Measurements from ENCODE around the gene ZC3H18. TPM values are rescaled to one million over a fixed set of nuclear protein-coding genes. Genes with fewer than 3 reads are reported as not detected.
A peak's percentile ranks its signal among the peaks of the same experiment; 100 is the strongest.

The ZC3H18 gene
- total and polyA plus RNA-seq, 12 donors, result 18.3 to 28.7 (median 22.0) TPM

- TF ChIP-seq, protein P1, sequence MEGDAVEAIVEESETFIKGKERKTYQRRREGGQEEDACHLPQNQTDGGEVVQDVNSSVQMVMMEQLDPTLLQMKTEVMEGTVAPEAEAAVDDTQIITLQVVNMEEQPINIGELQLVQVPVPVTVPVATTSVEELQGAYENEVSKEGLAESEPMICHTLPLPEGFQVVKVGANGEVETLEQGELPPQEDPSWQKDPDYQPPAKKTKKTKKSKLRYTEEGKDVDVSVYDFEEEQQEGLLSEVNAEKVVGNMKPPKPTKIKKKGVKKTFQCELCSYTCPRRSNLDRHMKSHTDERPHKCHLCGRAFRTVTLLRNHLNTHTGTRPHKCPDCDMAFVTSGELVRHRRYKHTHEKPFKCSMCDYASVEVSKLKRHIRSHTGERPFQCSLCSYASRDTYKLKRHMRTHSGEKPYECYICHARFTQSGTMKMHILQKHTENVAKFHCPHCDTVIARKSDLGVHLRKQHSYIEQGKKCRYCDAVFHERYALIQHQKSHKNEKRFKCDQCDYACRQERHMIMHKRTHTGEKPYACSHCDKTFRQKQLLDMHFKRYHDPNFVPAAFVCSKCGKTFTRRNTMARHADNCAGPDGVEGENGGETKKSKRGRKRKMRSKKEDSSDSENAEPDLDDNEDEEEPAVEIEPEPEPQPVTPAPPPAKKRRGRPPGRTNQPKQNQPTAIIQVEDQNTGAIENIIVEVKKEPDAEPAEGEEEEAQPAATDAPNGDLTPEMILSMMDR (IDR thresholded peaks at IDR 0.05), result no peak
- ATAC-seq (peak; percentile 60 to 90 (median 80)), DNase-seq (peak; percentile 57 to 58)
- no peaks in the 10 kb centered on the region for H3K9me3 ChIP-seq
- H3K27ac ChIP-seq, result peak overlapping the region in 9 of 10 donors; percentile 18 to 86 (median 78)
- H3K4me3 ChIP-seq, result no peak overlapping the region
- intact Hi-C loops (cut with DNase I), result no loop called here
- peaks cover 0 to 37% (median 17%) of the 10 kb centered on the region in 9 donors for H3K4me1 ChIP-seq
- peaks cover 0 to 10% (median 0%) of the 10 kb centered on the region in 7 donors for H3K27me3 ChIP-seq
- peaks cover 0 to 23% (median 0%) of the 10 kb centered on the region in 9 donors for H3K36me3 ChIP-seq
- WGBS, 2 donors, result 49 to 69% methylated on average over 19 of the region's 19 CpGs
These were observed 103.6 kb downstream of the ZC3H18 start for GRCh38 chr16:88673716-88674379.

DNA sequence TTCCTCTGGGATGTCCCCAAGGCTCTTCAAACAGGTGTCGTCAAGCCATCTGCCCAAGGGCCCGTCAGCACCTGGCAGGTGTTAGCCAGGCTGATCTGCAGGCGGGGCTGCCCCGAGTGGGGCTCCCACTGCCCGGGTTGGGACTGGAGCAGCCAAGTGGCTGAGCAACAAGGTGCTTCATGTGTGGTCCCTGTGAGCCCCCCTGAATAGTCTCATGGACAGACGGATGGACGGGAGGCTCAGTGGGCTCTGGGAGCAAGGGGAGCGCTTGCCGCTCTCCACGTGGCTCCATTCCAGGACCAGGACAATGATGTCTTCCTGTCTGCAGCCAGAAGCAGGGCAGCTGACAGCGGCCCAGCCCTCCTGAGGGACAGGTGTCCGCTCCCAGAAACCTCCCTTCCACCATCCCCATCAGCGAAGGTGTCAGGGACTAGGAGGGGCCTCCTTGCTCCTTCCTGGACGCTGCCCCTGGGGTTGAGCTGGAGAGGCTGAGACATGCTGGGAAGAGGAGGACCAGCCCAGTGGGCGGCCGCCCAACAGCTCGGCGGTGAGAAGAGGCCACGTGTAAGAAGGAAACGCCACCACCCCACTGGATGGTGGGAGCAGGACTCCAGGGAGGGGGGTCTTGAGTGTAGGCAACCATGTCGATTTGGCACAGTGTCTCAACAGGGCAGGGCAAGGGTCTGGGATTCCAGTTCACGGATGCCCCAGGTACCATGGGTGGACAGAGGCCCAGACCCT, 106.5 kb downstream of the ZC3H18 start:
- H3K27me3 ChIP-seq, result peaks cover 0 to 27% (median 0%) of the 10 kb centered on the region in 7 donors
- peaks cover 0 to 30% (median 0%) of the 10 kb centered on the region in 9 donors for H3K36me3 ChIP-seq
- H3K4me1 ChIP-seq, result peaks cover 0 to 37% (median 17%) of the 10 kb centered on the region in 9 donors
- H3K9me3 ChIP-seq, result no peaks in the 10 kb centered on the region
- 74 to 76% methylated on average over 22 of the region's 22 CpGs for WGBS, 2 donors
- ATAC-seq (no peak), DNase-seq (no peak)
- TF ChIP-seq, protein P1 (IDR thresholded peaks at IDR 0.05), result no peak
- intact Hi-C loops (cut with DNase I), result no loop called here
- no peak overlapping the region for H3K27ac ChIP-seq
- H3K4me3 ChIP-seq, result no peak overlapping the region

DNA sequence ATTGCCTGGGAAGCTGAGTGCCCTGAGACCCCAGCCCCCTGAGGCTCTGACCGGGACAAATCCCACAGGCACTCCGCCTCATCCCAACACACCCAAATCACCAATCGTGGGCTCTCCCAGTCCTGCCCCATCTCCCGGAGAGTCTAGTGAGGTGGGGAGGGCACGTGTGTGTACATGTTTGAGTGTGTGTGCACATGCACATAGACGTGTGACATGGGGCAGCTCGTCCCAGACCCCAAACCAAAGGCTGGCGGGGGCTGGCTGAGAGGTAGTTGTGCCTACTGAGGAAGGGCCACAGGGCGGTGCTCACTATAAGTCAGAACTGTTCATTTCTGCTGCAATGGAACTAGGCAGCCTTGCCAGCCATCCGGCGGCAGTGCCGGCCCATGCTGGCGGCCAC, 107.5 kb downstream of the ZC3H18 start:
- no peak for DNase-seq
- no peak for ATAC-seq
- no peaks in the 10 kb centered on the region for H3K9me3 ChIP-seq
- TF ChIP-seq, protein P1 (IDR thresholded peaks at IDR 0.05), result no peak
- H3K27ac ChIP-seq, result no peak overlapping the region
- H3K27me3 ChIP-seq, result peaks cover 0 to 35% (median 0%) of the 10 kb centered on the region in 7 donors
- H3K4me1 ChIP-seq, result peaks cover 0 to 29% (median 13%) of the 10 kb centered on the region in 9 donors
- WGBS, 2 donors, result 80 to 82% methylated on average over 13 of the region's 13 CpGs
- H3K4me3 ChIP-seq, result no peak overlapping the region
- peaks cover 0 to 30% (median 0%) of the 10 kb centered on the region in 9 donors for H3K36me3 ChIP-seq
- intact Hi-C loops (cut with DNase I), result no loop called here

DNA sequence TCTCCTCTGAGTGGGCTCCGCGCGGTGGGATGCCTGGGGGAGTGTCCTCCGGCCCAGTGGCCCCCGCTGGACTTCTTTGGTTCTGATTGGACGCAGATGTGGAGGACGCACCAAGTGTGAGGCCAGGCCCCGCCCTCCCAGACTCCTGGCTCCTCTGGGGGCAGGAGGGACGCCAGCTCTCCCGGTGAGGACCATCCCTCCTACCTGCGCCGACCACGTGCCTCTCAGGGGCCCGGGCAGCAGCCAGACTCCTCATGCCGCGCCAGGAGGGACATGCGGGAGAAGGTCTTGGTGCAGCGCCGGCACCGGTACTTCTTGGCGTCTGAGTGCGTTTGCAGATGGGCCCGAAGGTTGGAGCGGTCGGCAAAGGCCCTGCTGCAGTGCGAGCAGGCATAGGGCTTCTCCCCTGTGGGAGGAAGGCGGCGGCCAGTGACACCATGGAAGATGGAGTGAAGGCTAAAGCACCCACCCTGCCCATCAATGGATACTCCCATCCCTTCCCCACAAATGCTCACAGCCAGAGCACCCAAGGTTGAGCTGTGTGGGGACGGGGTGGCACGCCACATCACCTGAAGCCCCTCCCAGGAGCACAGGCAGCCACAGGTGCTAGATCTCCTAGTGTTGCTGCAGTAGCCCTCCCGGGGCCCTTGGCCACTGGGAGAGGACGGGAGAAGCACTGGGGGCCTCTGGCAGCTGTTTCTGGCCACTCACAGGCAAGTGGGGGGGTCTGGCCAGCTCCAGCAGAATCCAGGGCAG, 108.2 kb downstream of the ZC3H18 start:
- Histone ChIP-seq H3K9me3 (no peaks in the 10 kb centered on the region), H3K4me1 (peaks cover 0 to 27% (median 11%) of the 10 kb centered on the region in 9 donors), H3K4me3 (no peak overlapping the region), H3K36me3 (peaks cover 0 to 30% (median 0%) of the 10 kb centered on the region in 9 donors), H3K27me3 (peaks cover 0 to 35% (median 0%) of the 10 kb centered on the region in 7 donors), H3K27ac (no peak overlapping the region)
- intact Hi-C loops (cut with DNase I), result no loop called here
- TF ChIP-seq, protein P1 (IDR thresholded peaks at IDR 0.05), result no peak
- 55 to 72% methylated on average over 32 of the region's 32 CpGs for WGBS, 2 donors
- no peak for DNase-seq
- ATAC-seq, result no peak
